Caco-2 (cell line): ENCODE measurements around the gene XPNPEP1. TPM values are rescaled to one million over a fixed set of nuclear protein-coding genes. Genes with fewer than 3 reads are reported as not detected.

ENCODE experiments used
- BruUV-seq: library from RNA; stranded (reverse); fragments of 400-500 nt; replicated peaks from 2 replicates; lab custom pipeline; 2021; lab: Mats Ljungman, UMichigan
- CTCF ChIA-PET: fragments of 300-600 bp; sonication (Branson Sonifier 250); formaldehyde crosslinking; loops from one replicate; lab custom pipeline; 2022; ENCODE audit warnings: antibody characterized with exemption; lab: Charles Lee
- POLR2A ChIA-PET: fragments of 300-600 bp; sonication (Branson Sonifier 250); formaldehyde crosslinking; loops from one replicate; lab custom pipeline; 2022; ENCODE audit warnings: antibody characterized with exemption; lab: Charles Lee
- DNase-seq, 2 experiments: peaks; one replicate each; pipeline versions ENCODE4 v3.0.0 to v3.0.0-alpha.2; 2020 to 2022
- H3K27me3 ChIP-seq: replicated peaks from 2 replicates; pipeline ENCODE4 v1.6.0; 2011; ENCODE audit warnings: low read length; ENCODE audit not compliant: control insufficient read depth, insufficient read depth
- H3K36me3 ChIP-seq: 2 replicates; pipeline ENCODE4 v1.5.1; 2011; ENCODE audit warnings: low read length; ENCODE audit not compliant: control insufficient read depth, insufficient read depth
- H3K4me1 ChIP-seq: fragments of 250-450 bp; sonication (Bioruptor Pico); 2 replicates; pipeline ENCODE4 v1.5.1; 2020; ENCODE audit warnings: mild to moderate bottlenecking
- H3K4me3 ChIP-seq: 2 replicates; pipeline ENCODE4 v1.5.1; 2011; ENCODE audit warnings: low read depth, mild to moderate bottlenecking, control low read depth, low read length
- H3K9me3 ChIP-seq: fragments of 250-450 bp; sonication (Bioruptor Pico); 2 replicates; pipeline ENCODE4 v1.5.1; 2020; ENCODE audit warnings: mild to moderate bottlenecking, moderate library complexity
- H3K27ac Mint-ChIP-seq: one replicate; pipeline ENCODE4 v1.8.0; 2022; ENCODE audit warnings: mixed read lengths; ENCODE audit not compliant: unreplicated experiment
- H3K27me3 Mint-ChIP-seq: one replicate; pipeline ENCODE4 v1.8.0; 2022; ENCODE audit warnings: mixed read lengths; ENCODE audit not compliant: insufficient read depth, unreplicated experiment
- H3K36me3 Mint-ChIP-seq: one replicate; pipeline ENCODE4 v1.8.0; 2022; ENCODE audit warnings: mild to moderate bottlenecking, mixed read lengths; ENCODE audit not compliant: insufficient read depth, unreplicated experiment
- H3K4me1 Mint-ChIP-seq: one replicate; pipeline ENCODE4 v1.8.0; 2022; ENCODE audit warnings: low read depth, mixed read lengths; ENCODE audit not compliant: unreplicated experiment
- H3K4me3 Mint-ChIP-seq: one replicate; pipeline ENCODE4 v1.8.0; 2022; ENCODE audit warnings: mild to moderate bottlenecking, moderate library complexity, mixed read lengths; ENCODE audit not compliant: unreplicated experiment
- H3K9me3 Mint-ChIP-seq: one replicate; pipeline ENCODE4 v1.8.0; 2022; ENCODE audit warnings: mixed read lengths; ENCODE audit not compliant: unreplicated experiment
- CTCF ChIP-seq, 2 experiments: fragments of 200-600 bp in 1 of 2; IDR thresholded peaks; 1 replicate in 1 of 2; 2 replicates in 1 of 2; pipeline versions ENCODE4 v1.5.1 to v1.8.0; 2011 to 2022; ENCODE audit warnings: antibody characterized with exemption in 1 of 2, control low read depth in 1 of 2, inconsistent platforms in 1 of 2, low read depth in 1 of 2, low read length in 1 of 2, mild to moderate bottlenecking in 1 of 2, moderate library complexity in 1 of 2; ENCODE audit not compliant: insufficient read depth in 1 of 2, severe bottlenecking in 1 of 2, unreplicated experiment in 1 of 2
- intact Hi-C: fragments of 100-400 bp; cut with micrococcal nuclease; formaldehyde crosslinking; loops from one replicate; pipeline ENCODE4 v1.10.0; 2022; ENCODE audit not compliant: unreplicated experiment
- total RNA-seq: library from RNA; stranded (reverse); gene quantifications from 2 replicates; pipeline ENCODE4 v1.2.3, GENCODE V29; 2022

Gene XPNPEP1
- total RNA-seq, 1 experiment from 2014 or later: 92.4 TPM

DNA sequence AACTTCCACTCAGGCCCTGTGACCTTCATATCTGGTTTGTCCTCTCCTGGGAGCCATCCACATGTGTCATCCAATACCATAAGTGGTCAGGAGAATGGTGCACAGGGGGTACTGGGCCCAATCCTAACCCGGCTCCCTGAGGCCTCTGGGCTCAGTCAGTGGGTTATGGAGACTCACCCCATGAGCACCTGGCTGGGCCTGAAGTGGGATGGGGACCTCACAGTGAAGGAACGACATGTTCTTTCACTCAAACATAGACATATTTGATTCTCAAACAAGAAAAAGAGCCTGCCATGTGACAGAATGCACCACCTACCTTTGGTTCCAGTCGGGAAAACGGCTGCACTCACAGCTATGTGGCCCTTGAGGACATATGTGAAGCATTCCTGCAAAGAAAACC is 51.8 kb downstream of the XPNPEP1 start:
- no peaks in the 10 kb centered on the region for H3K27me3 ChIP-seq

GRCh38 chr10:109866995-109867635 is 56.2 kb downstream of the XPNPEP1 start:
- H3K9me3 Mint-ChIP-seq: no peaks in the 10 kb centered on the region
- POLR2A ChIA-PET: no interaction called here
- H3K4me1 Mint-ChIP-seq: no peaks in the 10 kb centered on the region
- Histone ChIP-seq H3K4me3 (no peak overlapping the region), H3K9me3 (no peaks in the 10 kb centered on the region), H3K4me1 (no peaks in the 10 kb centered on the region), H3K27me3 (no peaks in the 10 kb centered on the region), H3K36me3 (peaks cover 3% of the 10 kb centered on the region; the same call in 1 of the 2 replicates)
- no peak overlapping the region for H3K4me3 Mint-ChIP-seq
- no peak for TF ChIP-seq CTCF (IDR thresholded peaks at IDR 0.05; ENCODE audit: insufficient read depth in 1 of 2, low read depth in 1 of 2, low read length in 1 of 2, severe bottlenecking in 1 of 2, unreplicated experiment in 1 of 2)
- DNase-seq: no peak
- intact Hi-C loops: no loop called here
- H3K27ac Mint-ChIP-seq: no peak overlapping the region
- no peaks in the 10 kb centered on the region for H3K27me3 Mint-ChIP-seq
- peaks cover 64% of the 10 kb centered on the region for H3K36me3 Mint-ChIP-seq
- CTCF ChIA-PET: no interaction called here
- no TSS peak for BruUV-seq

More for the DNA sequence above, 51.8 kb downstream of the XPNPEP1 start:
- H3K9me3 Mint-ChIP-seq: no peaks in the 10 kb centered on the region
- H3K27ac Mint-ChIP-seq: no peak overlapping the region
- peaks cover 5% of the 10 kb centered on the region for H3K36me3 ChIP-seq
- no peak for TF ChIP-seq CTCF (IDR thresholded peaks at IDR 0.05; ENCODE audit: insufficient read depth in 1 of 2, low read depth in 1 of 2, low read length in 1 of 2, severe bottlenecking in 1 of 2, unreplicated experiment in 1 of 2)
- no peak for DNase-seq
- no peaks in the 10 kb centered on the region for H3K4me1 Mint-ChIP-seq
- H3K4me3 Mint-ChIP-seq: no peak overlapping the region
- no peak overlapping the region for H3K4me3 ChIP-seq
- CTCF ChIA-PET: no interaction called here
- POLR2A ChIA-PET: no interaction called here
- no peaks in the 10 kb centered on the region for H3K9me3 ChIP-seq
- no peaks in the 10 kb centered on the region for H3K27me3 Mint-ChIP-seq
- H3K36me3 Mint-ChIP-seq: peaks cover 45% of the 10 kb centered on the region
- intact Hi-C loops: no loop called here
- BruUV-seq: no TSS peak
- no peaks in the 10 kb centered on the region for H3K4me1 ChIP-seq

DNA sequence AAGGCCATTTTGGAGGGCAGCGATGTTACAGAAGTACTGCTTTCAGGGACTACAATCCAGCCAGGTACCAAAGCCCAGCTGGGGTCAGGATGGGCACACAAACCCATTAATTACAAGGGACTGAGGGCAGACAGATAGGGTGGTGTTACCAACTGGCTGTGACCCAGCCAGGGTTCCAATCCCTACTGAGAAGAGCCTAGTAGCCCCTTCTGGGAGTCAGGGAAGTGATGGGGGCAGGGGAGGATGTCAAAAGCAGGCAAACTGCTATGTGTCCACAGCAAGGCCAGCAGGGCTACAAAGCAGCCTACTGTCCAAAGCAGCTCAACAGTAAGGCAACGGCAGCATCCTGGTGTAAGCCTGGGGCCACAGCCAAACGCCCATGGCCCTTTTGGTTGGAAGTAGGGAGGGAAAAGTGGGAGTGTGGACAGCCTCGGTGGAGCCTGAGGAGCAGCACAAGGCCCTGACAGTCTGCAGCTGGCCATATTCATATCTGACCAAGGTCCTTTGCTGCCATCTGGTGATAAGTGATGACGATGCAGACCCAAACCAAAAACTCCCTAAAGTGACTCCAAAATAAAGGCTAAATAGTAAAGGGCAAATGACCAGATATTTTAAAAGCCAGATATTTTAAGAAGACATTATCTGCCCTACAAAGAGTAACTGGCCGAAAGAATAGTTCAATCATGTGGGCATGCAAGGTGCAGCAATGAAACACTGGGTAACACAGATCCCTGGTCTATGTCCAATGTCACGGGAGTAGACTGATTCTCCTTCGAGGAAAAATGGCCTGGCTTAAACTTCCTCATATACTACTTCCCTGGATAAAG is 56.9 kb downstream of the XPNPEP1 start:
- ChIA-PET CTCF (no interaction called here), POLR2A (no interaction called here)
- peak in 1 of 2 experiments; percentile 15 for DNase-seq
- H3K36me3 ChIP-seq: peaks cover 2% of the 10 kb centered on the region; the same call in 1 of the 2 replicates
- no peaks in the 10 kb centered on the region for H3K27me3 ChIP-seq
- Mint-ChIP-seq H3K4me3 (no peak overlapping the region), H3K4me1 (no peaks in the 10 kb centered on the region), H3K27ac (no peak overlapping the region), H3K9me3 (no peaks in the 10 kb centered on the region), H3K36me3 (peaks cover 56% of the 10 kb centered on the region), H3K27me3 (no peaks in the 10 kb centered on the region)
- no TSS peak for BruUV-seq
- H3K9me3 ChIP-seq: no peaks in the 10 kb centered on the region
- peak; percentile 28 to 36 for TF ChIP-seq CTCF (IDR thresholded peaks at IDR 0.05; ENCODE audit: insufficient read depth in 1 of 2, low read depth in 1 of 2, low read length in 1 of 2, severe bottlenecking in 1 of 2, unreplicated experiment in 1 of 2)
- intact Hi-C loops: no loop called here
- H3K4me3 ChIP-seq: no peak overlapping the region
- no peaks in the 10 kb centered on the region for H3K4me1 ChIP-seq
